ENCODE results near the gene ZFP30. TPM values are rescaled to one million over a fixed set of nuclear protein-coding genes. Genes with fewer than 3 reads are reported as not detected.
"Not testable (repeated sequence)": the region's sequence is repeated elsewhere in the genome, so short reads cannot be mapped to it uniquely, and the experiment has no call there.

The ZFP30 gene
- 35.4 TPM for total RNA-seq (ENCODE audit: insufficient read depth, low replicate concordance)

GRCh38 chr19:37655301-37655688 is at the start of gene ZFP30:
Gene ZFP30, minus strand, starts transcription at chr19:37655465. Its CDS starts 7,643 bp downstream, at chr19:37647822.
- peak; percentile 95 for DNase-seq (ENCODE audit: low spot score)

GRCh38 chr19:37699057-37699456 is 43.8 kb upstream of the ZFP30 start:
- DNase-seq (ENCODE audit: low spot score) = no peak

- DNase-seq (ENCODE audit: low spot score) = no peak
Observed at GRCh38 chr19:37698216-37698615, 43.0 kb upstream of the ZFP30 start.

- DNase-seq (ENCODE audit: low spot score) = no peak
Observed at GRCh38 chr19:37695144-37695899, 40.1 kb upstream of the ZFP30 start.

- DNase-seq (ENCODE audit: low spot score) = no peak
Observed at GRCh38 chr19:37692956-37693620, 37.8 kb upstream of the ZFP30 start.

GRCh38 chr19:37691881-37692504 is 36.7 kb upstream of the ZFP30 start:
- DNase-seq (ENCODE audit: low spot score) = peak; percentile 92

GRCh38 chr19:37683520-37683919 is 28.3 kb upstream of the ZFP30 start:
- DNase-seq (ENCODE audit: low spot score) = no peak

GRCh38 chr19:37669450-37669914 is 14.2 kb upstream of the ZFP30 start:
- no peak for DNase-seq (ENCODE audit: low spot score)

GRCh38 chr19:37657157-37657556 is 1.9 kb upstream of the ZFP30 start:
- DNase-seq (ENCODE audit: low spot score) = not testable (repeated sequence)

GRCh38 chr19:37655689-37656371 is 565 bp upstream of the ZFP30 start:
- peak; percentile 92 for DNase-seq (ENCODE audit: low spot score)

GRCh38 chr19:37654629-37655300 is 500 bp downstream of the ZFP30 start:
- DNase-seq (ENCODE audit: low spot score) = peak; percentile 44

GRCh38 chr19:37654118-37654517 is 1.1 kb downstream of the ZFP30 start:
- DNase-seq (ENCODE audit: low spot score) = no peak

- DNase-seq (ENCODE audit: low spot score) = no peak
Observed at GRCh38 chr19:37635076-37636056, 19.9 kb downstream of the ZFP30 start.

GRCh38 chr19:37594982-37595382 is 60.3 kb downstream of the ZFP30 start:
- DNase-seq (ENCODE audit: low spot score) = no peak

- peak; percentile 97 for DNase-seq (ENCODE audit: low spot score)
Observed at GRCh38 chr19:37594304-37594981, 60.8 kb downstream of the ZFP30 start, which contains the start of the genes ZNF540 and ZNF571. Gene ZNF540, plus strand, starts transcription at chr19:37594876. Its CDS starts 3,572 bp downstream, at chr19:37598448. Gene ZNF571, minus strand, starts transcription at chr19:37594792. Its CDS starts 8,116 bp downstream, at chr19:37586676.

- DNase-seq (ENCODE audit: low spot score) = no peak
Observed at GRCh38 chr19:37593996-37594303, 61.3 kb downstream of the ZFP30 start.

- no peak for DNase-seq (ENCODE audit: low spot score)
Observed at GRCh38 chr19:37583340-37583739, 71.9 kb downstream of the ZFP30 start.

- no peak for DNase-seq (ENCODE audit: low spot score)
Observed at GRCh38 chr19:37572203-37572602, 83.1 kb downstream of the ZFP30 start.

- DNase-seq (ENCODE audit: low spot score) = no peak
Observed at GRCh38 chr19:37565370-37565669, 89.9 kb downstream of the ZFP30 start.
